A549 treated with AZD2906 at 1 μM for 4 hours (cell line): ENCODE measurements around the gene PRKD2. TPM values are rescaled to one million over a fixed set of nuclear protein-coding genes. Genes with fewer than 3 reads are reported as not detected.

Experiments used
- total RNA-seq: library from RNA; stranded (reverse); fragments of 200-300 nt; extraction: Qiagen RNA extraction; gene quantifications from 5 replicates; pipeline ENCODE4 v1.2.3, GENCODE V29; 2022

Gene PRKD2
- 21.8 to 30.0 TPM (median 27.1 TPM) in 5 replicates for total RNA-seq

DNA sequence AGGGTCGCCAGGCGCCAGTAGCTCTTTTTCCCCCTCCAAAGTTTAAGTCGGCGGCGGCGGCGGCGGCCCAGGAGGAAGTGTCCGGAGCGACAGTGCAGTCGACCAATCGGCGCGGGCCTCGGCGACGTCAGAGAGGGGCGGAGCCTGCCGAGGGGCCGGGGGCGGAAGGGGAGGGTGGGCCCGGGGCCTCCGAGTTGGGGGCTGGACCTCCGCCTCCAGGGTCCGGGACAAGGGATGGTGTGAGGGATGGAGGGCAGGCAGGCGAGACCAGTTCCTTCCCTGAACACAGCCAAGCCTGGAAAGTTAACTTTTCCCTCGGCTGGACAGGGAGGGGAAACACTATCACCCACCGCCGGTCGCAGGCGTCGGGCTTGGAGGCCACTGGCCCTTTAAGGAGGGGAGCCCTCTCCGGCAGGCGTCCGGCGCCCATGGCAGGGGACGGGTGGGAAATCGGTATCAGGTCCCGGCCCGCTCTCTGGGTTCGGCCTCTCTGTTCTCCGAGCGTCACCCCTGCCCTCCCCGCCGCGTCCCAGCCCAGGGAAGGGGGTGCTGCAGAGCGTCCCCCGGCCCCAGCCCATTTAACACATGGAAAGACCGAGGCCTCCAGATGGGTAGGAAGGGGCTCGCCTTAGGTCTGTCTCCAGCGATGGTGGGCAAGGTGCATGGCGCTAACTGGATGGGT, at the start of gene PRKD2:
PRKD2 (minus strand) TSS at position 81 of the 682 bp plus-strand sequence. CDS start 744 bp downstream, outside the sequence.

DNA sequence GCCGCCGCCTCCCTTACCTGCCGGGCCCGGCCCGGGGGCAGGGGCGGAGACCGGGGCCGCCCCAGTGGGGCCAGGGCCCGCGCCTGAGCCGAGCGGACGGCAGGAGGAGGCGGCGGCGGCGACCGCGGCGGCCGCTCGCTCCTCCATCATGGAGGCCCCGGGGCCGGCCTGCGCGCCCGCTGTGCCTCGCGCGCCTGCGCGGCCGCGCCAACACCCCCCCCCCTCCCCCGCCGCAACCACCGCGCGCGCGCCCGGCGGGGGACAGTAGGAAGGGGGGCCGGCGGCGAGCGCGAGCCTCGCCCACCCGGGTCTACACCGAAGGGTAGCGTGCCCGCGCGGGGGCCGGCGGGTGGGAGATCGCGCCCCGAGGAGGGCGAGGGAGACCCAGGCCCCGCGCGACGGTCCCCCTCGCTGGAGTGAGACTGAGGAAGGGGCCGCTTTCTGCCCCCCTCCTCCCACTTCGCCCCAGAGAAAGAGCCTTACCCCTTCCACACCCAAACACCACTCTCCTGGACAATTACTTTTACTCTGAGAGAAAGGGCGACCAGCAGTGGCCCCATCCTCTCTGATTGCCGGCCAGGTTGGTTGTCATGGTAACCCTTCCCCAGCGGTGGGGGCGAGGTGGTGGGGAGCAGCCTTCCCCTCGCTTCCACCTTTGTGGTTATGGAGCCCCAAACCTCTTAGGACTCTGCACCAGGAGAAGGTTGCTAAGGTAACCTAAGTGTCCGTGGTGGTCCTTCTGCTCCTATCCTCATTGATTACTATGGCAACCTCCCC, 29.6 kb upstream of the PRKD2 start, which contains the start of gene STRN4:
STRN4 (minus strand) TSS at position 170 of the 777 bp plus-strand sequence; CDS start at position 150, 20 bp downstream.

DNA sequence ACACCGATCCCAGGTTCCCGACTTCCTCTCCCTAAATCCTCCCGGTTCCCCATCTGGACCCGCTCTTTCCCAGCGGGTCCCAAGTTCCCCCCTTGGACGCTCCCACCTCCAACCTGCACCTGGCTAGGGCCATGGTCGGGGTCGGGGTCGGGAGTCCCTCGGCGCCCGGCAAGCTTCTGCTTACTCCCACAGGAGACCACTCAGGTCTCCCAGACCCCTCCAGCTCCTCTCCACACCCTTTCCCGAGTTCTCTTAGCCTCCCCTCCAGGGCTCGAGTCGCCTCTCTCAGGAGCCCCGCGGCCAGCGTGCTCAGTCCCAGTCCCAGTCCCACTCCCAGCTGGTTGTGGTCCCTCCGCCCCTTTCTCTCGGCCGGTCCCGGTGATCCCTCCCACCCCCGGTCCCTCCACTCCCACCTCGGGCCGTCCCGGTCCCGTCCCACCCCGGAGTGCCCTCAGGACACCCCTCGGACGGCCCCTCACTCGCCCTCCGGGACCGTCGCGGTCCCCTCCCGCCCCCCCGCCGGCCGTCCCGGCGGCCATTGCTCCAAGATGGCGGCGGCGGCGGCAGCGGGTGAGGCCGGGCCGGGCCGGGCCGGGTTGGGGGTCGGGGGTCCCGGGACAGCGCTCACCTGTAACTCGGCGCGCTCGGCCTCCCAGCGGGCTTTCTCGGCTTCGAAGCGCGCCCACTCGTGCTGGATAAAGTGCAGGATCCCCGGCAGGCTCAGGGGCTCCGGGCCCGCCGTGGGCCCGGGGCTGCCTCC, 28.8 kb upstream of the PRKD2 start, which contains the start of gene FKRP:
FKRP (plus strand) TSS at position 537 of the 760 bp plus-strand sequence. CDS start 9,394 bp downstream, outside the sequence.

GRCh38 chr19:46661020-46661731, 55.7 kb downstream of the PRKD2 start, which contains the start of gene DACT3:
DACT3 (minus strand) TSS chr19:46661182; CDS start chr19:46661064, 118 bp downstream.

GRCh38 chr19:46635920-46636761, 80.8 kb downstream of the PRKD2 start, which contains the start of gene GNG8:
GNG8 (minus strand) TSS chr19:46636202; CDS start chr19:46634682, 1,520 bp downstream.

GRCh38 chr19:46624958-46625661, 91.8 kb downstream of the PRKD2 start, which contains the start of gene PTGIR:
PTGIR (minus strand) TSS chr19:46625089; CDS start chr19:46624225, 864 bp downstream.

Other genes with a start within 250 kb of the PRKD2 start
- 7.9 to 10.4 TPM (median 8.8 TPM) in 5 replicates for gene PNMA8A, start 245.6 kb downstream of the PRKD2 start, total RNA-seq
- gene PNMA8B, start 221.2 kb downstream of the PRKD2 start, total RNA-seq, result not detected in 5 replicates
- gene CALM3, start 115.8 kb downstream of the PRKD2 start, total RNA-seq, result 202 to 250 TPM (median 232 TPM) in 5 replicates
- 0.03 to 0.09 TPM in 2 of 5 replicates, not detected in the others for gene PTGIR, start 92.0 kb downstream of the PRKD2 start, total RNA-seq
- gene GNG8, start 80.9 kb downstream of the PRKD2 start, total RNA-seq, result not detected in 5 replicates
- gene DACT3, start 55.9 kb downstream of the PRKD2 start, total RNA-seq, result 0.22 to 0.36 TPM (median 0.28 TPM) in 5 replicates
- 18.3 to 19.9 TPM (median 19.0 TPM) in 5 replicates for gene FKRP, start 28.9 kb upstream of the PRKD2 start, total RNA-seq
- 75.8 to 92.0 TPM (median 86.2 TPM) in 5 replicates for gene STRN4, start 29.3 kb upstream of the PRKD2 start, total RNA-seq
- gene SLC1A5, start 71.5 kb upstream of the PRKD2 start, total RNA-seq, result 207 to 241 TPM (median 213 TPM) in 5 replicates
- gene AP2S1, start 133.7 kb upstream of the PRKD2 start, total RNA-seq, result 233 to 318 TPM (median 306 TPM) in 5 replicates
- gene ARHGAP35, start 143.9 kb upstream of the PRKD2 start, total RNA-seq, result 24.5 to 30.3 TPM (median 28.2 TPM) in 5 replicates